ENCODE results near the gene SAPCD1. TPM values are rescaled to one million over a fixed set of nuclear protein-coding genes. Genes with fewer than 3 reads are reported as not detected.

SAPCD1 gene
- total RNA-seq, 1 experiment from 2014 or later, result 13.0 TPM

GRCh38 chr6:31725502-31726350 lies 36.7 kb upstream of the SAPCD1 start:
- Histone ChIP-seq H3K9me3 (no peaks in the 10 kb centered on the region), H3K36me3 (ENCODE audit: control insufficient read depth, insufficient read depth, low read length) (peaks cover 5% of the 10 kb centered on the region), H3K4me1 (peaks cover 9% of the 10 kb centered on the region), H3K4me3 (ENCODE audit: low read depth, low read length) (no peak overlapping the region), H3K27me3 (replicated peaks; ENCODE audit: control insufficient read depth, insufficient read depth, low read length) (no peaks in the 10 kb centered on the region)
- Mint-ChIP-seq H3K9me3 (ENCODE audit: unreplicated experiment) (no peaks in the 10 kb centered on the region), H3K4me3 (ENCODE audit: unreplicated experiment) (no peak overlapping the region), H3K27ac (ENCODE audit: unreplicated experiment) (peak overlapping the region; percentile 12), H3K36me3 (ENCODE audit: insufficient read depth, unreplicated experiment) (peaks cover 49% of the 10 kb centered on the region), H3K27me3 (ENCODE audit: insufficient read depth, unreplicated experiment) (no peaks in the 10 kb centered on the region), H3K4me1 (ENCODE audit: low read depth, unreplicated experiment) (peaks cover 20% of the 10 kb centered on the region)
- TF ChIP-seq, protein P1, sequence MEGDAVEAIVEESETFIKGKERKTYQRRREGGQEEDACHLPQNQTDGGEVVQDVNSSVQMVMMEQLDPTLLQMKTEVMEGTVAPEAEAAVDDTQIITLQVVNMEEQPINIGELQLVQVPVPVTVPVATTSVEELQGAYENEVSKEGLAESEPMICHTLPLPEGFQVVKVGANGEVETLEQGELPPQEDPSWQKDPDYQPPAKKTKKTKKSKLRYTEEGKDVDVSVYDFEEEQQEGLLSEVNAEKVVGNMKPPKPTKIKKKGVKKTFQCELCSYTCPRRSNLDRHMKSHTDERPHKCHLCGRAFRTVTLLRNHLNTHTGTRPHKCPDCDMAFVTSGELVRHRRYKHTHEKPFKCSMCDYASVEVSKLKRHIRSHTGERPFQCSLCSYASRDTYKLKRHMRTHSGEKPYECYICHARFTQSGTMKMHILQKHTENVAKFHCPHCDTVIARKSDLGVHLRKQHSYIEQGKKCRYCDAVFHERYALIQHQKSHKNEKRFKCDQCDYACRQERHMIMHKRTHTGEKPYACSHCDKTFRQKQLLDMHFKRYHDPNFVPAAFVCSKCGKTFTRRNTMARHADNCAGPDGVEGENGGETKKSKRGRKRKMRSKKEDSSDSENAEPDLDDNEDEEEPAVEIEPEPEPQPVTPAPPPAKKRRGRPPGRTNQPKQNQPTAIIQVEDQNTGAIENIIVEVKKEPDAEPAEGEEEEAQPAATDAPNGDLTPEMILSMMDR (IDR thresholded peaks at IDR 0.05; ENCODE audit: insufficient read depth in 1 of 2, low read depth in 1 of 2, low read length in 1 of 2, severe bottlenecking in 1 of 2, unreplicated experiment in 1 of 2), result no peak
- no peak for DNase-seq
- ChIA-PET CTCF (no interaction called here), POLR2A (interaction anchor here (0.5 kb wide), 1 partner anchor 156 kb away, joined by 6 read pairs; no protein-coding TSS in a partner anchor)
- BruUV-seq (replicated peaks), result no TSS peak
- intact Hi-C loops (cut with micrococcal nuclease; ENCODE audit: unreplicated experiment), result no loop called here

- ChIA-PET CTCF (no interaction called here), POLR2A (no interaction called here)
- intact Hi-C loops (cut with micrococcal nuclease; ENCODE audit: unreplicated experiment), result no loop called here
- H3K4me3 Mint-ChIP-seq (ENCODE audit: unreplicated experiment), result no peak overlapping the region
- no peaks in the 10 kb centered on the region for H3K27me3 Mint-ChIP-seq (ENCODE audit: insufficient read depth, unreplicated experiment)
- TF ChIP-seq, protein P1 (IDR thresholded peaks at IDR 0.05; ENCODE audit: insufficient read depth in 1 of 2, low read depth in 1 of 2, low read length in 1 of 2, severe bottlenecking in 1 of 2, unreplicated experiment in 1 of 2), result no peak
- peaks cover 7% of the 10 kb centered on the region for H3K36me3 ChIP-seq (ENCODE audit: control insufficient read depth, insufficient read depth, low read length)
- peaks cover 18% of the 10 kb centered on the region for H3K4me1 Mint-ChIP-seq (ENCODE audit: low read depth, unreplicated experiment)
- no peaks in the 10 kb centered on the region for H3K9me3 ChIP-seq
- H3K9me3 Mint-ChIP-seq (ENCODE audit: unreplicated experiment), result no peaks in the 10 kb centered on the region
- peaks cover 63% of the 10 kb centered on the region for H3K36me3 Mint-ChIP-seq (ENCODE audit: insufficient read depth, unreplicated experiment)
- H3K27ac Mint-ChIP-seq (ENCODE audit: unreplicated experiment), result peak overlapping the region; percentile 5
- BruUV-seq (replicated peaks), result no TSS peak
- no peaks in the 10 kb centered on the region for H3K27me3 ChIP-seq (replicated peaks; ENCODE audit: control insufficient read depth, insufficient read depth, low read length)
- H3K4me1 ChIP-seq, result peaks cover 5% of the 10 kb centered on the region; the same call in 1 of the 2 replicates
- H3K4me3 ChIP-seq (ENCODE audit: low read depth, low read length), result no peak overlapping the region
- no peak for DNase-seq
Measured at GRCh38 chr6:31727034-31727716, 35.3 kb upstream of the SAPCD1 start.

DNA sequence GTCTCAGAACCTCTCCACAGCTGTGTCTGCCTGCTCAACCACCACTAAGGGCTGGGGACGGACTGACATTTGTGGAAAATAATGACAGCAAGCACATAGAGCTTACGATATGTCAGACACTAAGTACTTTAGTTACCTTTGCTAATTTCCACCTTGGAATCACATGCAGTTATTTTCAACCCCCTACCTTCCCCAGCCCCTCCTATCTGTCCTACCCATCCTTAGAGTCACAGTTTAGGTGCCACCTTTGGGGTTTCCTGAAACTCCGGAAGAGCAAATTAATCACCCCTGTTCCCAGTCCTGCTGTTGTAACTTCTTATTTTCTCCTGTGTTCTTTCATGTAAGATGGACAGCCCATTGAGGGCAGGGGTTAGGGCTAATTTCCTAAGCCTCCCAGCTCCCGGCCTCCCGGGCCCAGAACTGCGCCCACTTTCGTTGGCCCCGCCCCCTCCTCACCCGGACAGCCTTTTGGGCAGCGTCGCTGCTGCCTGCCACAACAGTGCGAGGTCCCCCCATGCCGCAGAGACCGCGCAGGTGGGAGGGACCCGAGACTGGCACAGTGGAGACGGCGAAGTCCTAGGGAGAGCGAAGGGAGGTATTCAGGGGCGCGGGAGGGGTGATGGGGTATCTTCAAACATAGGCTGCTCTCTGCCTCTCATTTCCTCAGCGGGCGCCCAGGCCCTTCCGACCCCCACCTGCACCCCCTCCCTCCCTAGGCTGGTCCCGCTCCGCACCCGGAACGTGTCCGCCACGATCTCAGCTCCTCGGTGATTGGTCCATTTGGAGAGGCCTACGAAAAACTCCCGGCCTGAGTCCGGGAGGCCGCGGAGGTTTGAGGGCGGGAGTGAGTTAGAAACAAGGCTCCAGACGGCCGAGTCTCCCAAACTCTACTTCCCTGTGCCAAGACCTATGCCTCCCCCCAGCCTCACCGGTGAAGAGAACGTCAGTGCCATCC lies 34.5 kb upstream of the SAPCD1 start:
- CTCF ChIA-PET, result interaction anchor here (2.5 kb wide), 1 partner anchor 42 kb away, joined by 30 read pairs; no protein-coding TSS in a partner anchor
- no peaks in the 10 kb centered on the region for H3K27me3 Mint-ChIP-seq (ENCODE audit: insufficient read depth, unreplicated experiment)
- H3K4me3 ChIP-seq (ENCODE audit: low read depth, low read length), result no peak overlapping the region
- H3K36me3 Mint-ChIP-seq (ENCODE audit: insufficient read depth, unreplicated experiment), result peaks cover 72% of the 10 kb centered on the region
- intact Hi-C loops (cut with micrococcal nuclease; ENCODE audit: unreplicated experiment), result no loop called here
- no peak overlapping the region for H3K27ac Mint-ChIP-seq (ENCODE audit: unreplicated experiment)
- POLR2A ChIA-PET, result no interaction called here
- H3K36me3 ChIP-seq (ENCODE audit: control insufficient read depth, insufficient read depth, low read length), result peaks cover 7% of the 10 kb centered on the region
- peak overlapping the region; percentile 87 for H3K4me3 Mint-ChIP-seq (ENCODE audit: unreplicated experiment)
- no peak for DNase-seq
- peaks cover 18% of the 10 kb centered on the region for H3K4me1 Mint-ChIP-seq (ENCODE audit: low read depth, unreplicated experiment)
- TF ChIP-seq, protein P1 (IDR thresholded peaks at IDR 0.05; ENCODE audit: insufficient read depth in 1 of 2, low read depth in 1 of 2, low read length in 1 of 2, severe bottlenecking in 1 of 2, unreplicated experiment in 1 of 2), result no peak
- BruUV-seq (replicated peaks), result no TSS peak
- H3K4me1 ChIP-seq, result peaks cover 5% of the 10 kb centered on the region; the same call in 1 of the 2 replicates
- H3K9me3 ChIP-seq, result no peaks in the 10 kb centered on the region
- H3K9me3 Mint-ChIP-seq (ENCODE audit: unreplicated experiment), result no peaks in the 10 kb centered on the region
- no peaks in the 10 kb centered on the region for H3K27me3 ChIP-seq (replicated peaks; ENCODE audit: control insufficient read depth, insufficient read depth, low read length)
